Measurements from ENCODE around the gene PPP1R3C.

DNA sequence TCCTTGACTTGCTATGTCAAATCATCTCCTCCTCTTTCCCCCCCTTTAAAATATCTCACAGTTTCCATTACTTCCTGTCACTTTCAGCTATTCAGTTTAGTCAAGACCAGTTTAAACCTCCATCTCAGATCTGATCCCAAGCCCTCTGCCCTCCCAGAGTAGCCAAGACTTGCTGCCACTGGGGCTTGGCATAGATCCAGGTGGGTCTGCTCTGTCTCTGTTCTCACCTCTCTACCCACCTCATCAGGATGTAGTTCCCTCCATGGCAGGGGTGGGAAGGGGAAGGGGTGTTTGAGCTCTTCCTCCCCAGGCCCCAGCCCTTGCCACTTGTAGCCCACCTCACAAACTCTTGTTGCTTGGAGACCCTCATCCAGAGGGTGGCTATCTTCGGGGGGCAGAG, 22.0 kb downstream of the PPP1R3C start:
- TF ChIP-seq, protein P1, sequence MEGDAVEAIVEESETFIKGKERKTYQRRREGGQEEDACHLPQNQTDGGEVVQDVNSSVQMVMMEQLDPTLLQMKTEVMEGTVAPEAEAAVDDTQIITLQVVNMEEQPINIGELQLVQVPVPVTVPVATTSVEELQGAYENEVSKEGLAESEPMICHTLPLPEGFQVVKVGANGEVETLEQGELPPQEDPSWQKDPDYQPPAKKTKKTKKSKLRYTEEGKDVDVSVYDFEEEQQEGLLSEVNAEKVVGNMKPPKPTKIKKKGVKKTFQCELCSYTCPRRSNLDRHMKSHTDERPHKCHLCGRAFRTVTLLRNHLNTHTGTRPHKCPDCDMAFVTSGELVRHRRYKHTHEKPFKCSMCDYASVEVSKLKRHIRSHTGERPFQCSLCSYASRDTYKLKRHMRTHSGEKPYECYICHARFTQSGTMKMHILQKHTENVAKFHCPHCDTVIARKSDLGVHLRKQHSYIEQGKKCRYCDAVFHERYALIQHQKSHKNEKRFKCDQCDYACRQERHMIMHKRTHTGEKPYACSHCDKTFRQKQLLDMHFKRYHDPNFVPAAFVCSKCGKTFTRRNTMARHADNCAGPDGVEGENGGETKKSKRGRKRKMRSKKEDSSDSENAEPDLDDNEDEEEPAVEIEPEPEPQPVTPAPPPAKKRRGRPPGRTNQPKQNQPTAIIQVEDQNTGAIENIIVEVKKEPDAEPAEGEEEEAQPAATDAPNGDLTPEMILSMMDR (conservative IDR thresholded peaks at IDR 0.05; ENCODE audit: low read length): no peak
- no peak for TF ChIP-seq EZH2phosphoT487 (IDR thresholded peaks at IDR 0.05; ENCODE audit: borderline replicate concordance, low read depth, low read length)

All from OCI-LY7 (cell line).